SK-N-MC (cell line): ENCODE measurements around the gene BUB1B.

Experiments
- EZH2 ChIP-seq: fragments of 200-600 bp; sonication (generic); IDR thresholded peaks from one replicate; pipeline ENCODE4 v1.6.1; 2017; ENCODE audit warnings: antibody characterized with exemption
- FOXP2 ChIP-seq: optimal IDR thresholded peaks from 2 replicates; pipeline ENCODE3; 2011; ENCODE audit warnings: mild to moderate bottlenecking, moderate library complexity; ENCODE audit not compliant: insufficient read depth; ENCODE audit errors: extremely low read length, control extremely low read depth
- POLR2AphosphoS5 ChIP-seq: IDR thresholded peaks from 2 replicates; pipeline ENCODE4 v1.6.1; 2012; ENCODE audit warnings: mild to moderate bottlenecking, low read depth, low read length, borderline replicate concordance

- no peak for TF ChIP-seq POLR2AphosphoS5
- TF ChIP-seq EZH2 = no peak
- no peak for TF ChIP-seq FOXP2
Measured at GRCh38 chr15:40234783-40235182, 73.9 kb downstream of the BUB1B start.
